Spleen (tissue), 11 donors: ENCODE data around the gene WFIKKN2. TPM values are rescaled to one million over a fixed set of nuclear protein-coding genes. Genes with fewer than 3 reads are reported as not detected.

ENCODE experiments used
- DNase-seq: peaks from one replicate; pipeline ENCODE4 v3.0.0-alpha.2; 2020
- H3K27ac ChIP-seq, 8 donors: fragments of 200-600 bp; sonication (generic) in 7 of 8; 1 replicate in 4 of 8; 2 replicates in 4 of 8; pipeline versions ENCODE4 v1.5.0 to v1.8.0; 2016 to 2021; ENCODE audit warnings: inconsistent platforms in 4 of 8, mild to moderate bottlenecking in 4 of 8, moderate library complexity in 1 of 8
- H3K27me3 ChIP-seq, 7 donors: fragments of 200-600 bp; sonication (generic) in 6 of 7; replicated peaks in 1 of 7; 1 replicate in 4 of 7; 2 replicates in 3 of 7; pipeline versions ENCODE4 v1.5.0 to v1.8.0; 2016 to 2021; ENCODE audit warnings: inconsistent platforms in 3 of 7, mild to moderate bottlenecking in 1 of 7
- H3K36me3 ChIP-seq, 6 donors: fragments of 200-600 bp; sonication (generic) in 5 of 6; 1 replicate in 4 of 6; 2 replicates in 2 of 6; pipeline versions ENCODE4 v1.5.0 to v1.8.0; 2016 to 2021; ENCODE audit warnings: inconsistent platforms in 2 of 6
- H3K4me1 ChIP-seq, 6 donors: fragments of 200-600 bp; sonication (generic) in 5 of 6; 1 replicate in 3 of 6; 2 replicates in 3 of 6; pipeline versions ENCODE4 v1.5.0 to v1.8.0; 2016 to 2021; ENCODE audit warnings: inconsistent platforms in 3 of 6
- H3K4me3 ChIP-seq, 8 donors: fragments of 200-600 bp; sonication (generic) in 7 of 8; 1 replicate in 4 of 8; 2 replicates in 4 of 8; pipeline versions ENCODE4 v1.5.0 to v1.8.0; 2016 to 2021; ENCODE audit warnings: inconsistent platforms in 4 of 8, mild to moderate bottlenecking in 4 of 8, moderate library complexity in 2 of 8
- H3K9me3 ChIP-seq, 8 donors: fragments of 200-600 bp; sonication (generic) in 7 of 8; 1 replicate in 4 of 8; 2 replicates in 4 of 8; pipeline versions ENCODE4 v1.5.0 to v1.8.0; 2016 to 2021; ENCODE audit warnings: inconsistent platforms in 4 of 8
- POLR2A ChIP-seq, 3 donors: fragments of 450-650 bp; IDR thresholded peaks; one replicate each; pipeline ENCODE4 v1.5.1; 2017; ENCODE audit warnings: antibody characterized with exemption in 3 of 3, mild to moderate bottlenecking in 1 of 3
- POLR2AphosphoS5 ChIP-seq, 3 donors: sonication (generic); formaldehyde crosslinking; IDR thresholded peaks; one replicate each; pipeline ENCODE4 v1.5.1; 2017; ENCODE audit warnings: antibody characterized with exemption in 3 of 3
- WGBS, 5 donors: extraction: QIAGEN DNeasy Blood & Tissue Kit in 3 of 5; methylation state at CpG; one replicate each; pipeline versions ENCODE4 v1.1.5 to v1.1.7; 2013 to 2018; 5-methylcytosine and 5-hydroxymethylcytosine counted together
- intact Hi-C: fragments of 100-400 bp; cut with DNase I; formaldehyde crosslinking; loops from one replicate; pipeline ENCODE4 v1.15.0; 2023; ENCODE audit warnings: low total_unique reads
- polyA plus RNA-seq, 3 donors: library from polyadenylated mRNA; stranded (reverse); fragments of 200-250 nt; gene quantifications; one replicate each; pipeline ENCODE4 v1.2.1, GENCODE V29; 2013
- total RNA-seq, 7 donors: library from RNA; depleted of rRNA in 3 of 7; stranded (reverse); fragments of >200 nt in 3 of 7; fragmentation: NEBNext Ultra II Directional in 4 of 7; extraction: Animal tissue kit (Norgen Biotek cat#: 25700) in 4 of 7; gene quantifications; one replicate each; pipeline versions ENCODE4 v1.1.0 to v1.2.1, GENCODE V29; 2016 to 2021
- TF ChIP-seq, protein P1 (sequence below), 11 experiments: fragments of 200-600 bp in 7 of 11; fragments of 450-650 bp in 4 of 11; sonication (generic) in 4 of 11; IDR thresholded peaks in 8 of 11; conservative IDR thresholded peaks in 3 of 11; 1 replicate in 7 of 11; 2 replicates in 4 of 11; pipeline versions ENCODE4 v1.4.0 to v1.8.0; 2016 to 2021; ENCODE audit warnings: antibody characterized with exemption in 11 of 11, inconsistent platforms in 4 of 11, mild to moderate bottlenecking in 1 of 11
- donor health status: healthy with polysubstance abuse.
- donor health status: DM: no; HTN: no; CAD: no; lungs with moderate emphysema.
- donor health status: DM: no; HTN: no; CAD: no.
- donor health status: Bipolar disorder and iron deficiency.
- donor health status: healthy.
- donor health status: DM: no; HTN: no; CAD: no.
- donor health status: DM: yes; HTN: yes; CAD: no.

The WFIKKN2 gene
- total and polyA plus RNA-seq, 10 donors, result 0.02 to 0.51 (median 0.10) TPM; not detected in 4

DNA sequence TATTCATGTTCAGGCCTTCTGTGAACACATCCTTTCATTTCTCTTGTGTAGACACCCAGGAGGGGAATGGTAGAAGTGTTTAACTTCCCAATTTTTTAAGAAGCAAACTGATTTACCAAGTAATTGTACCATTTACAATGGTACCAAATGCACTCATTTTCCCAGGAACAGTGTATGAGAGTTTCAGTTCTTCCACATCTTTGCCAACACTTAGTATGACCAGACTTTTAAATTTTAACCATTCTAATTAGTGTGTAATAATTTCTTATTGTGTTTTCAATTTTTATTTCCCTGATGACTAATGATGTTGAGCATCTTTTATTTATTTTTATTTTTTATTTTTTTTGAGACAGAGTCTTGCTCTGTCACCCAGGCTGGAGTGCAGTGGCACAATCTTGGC is 10.2 kb upstream of the WFIKKN2 start:
- TF ChIP-seq, protein P1, sequence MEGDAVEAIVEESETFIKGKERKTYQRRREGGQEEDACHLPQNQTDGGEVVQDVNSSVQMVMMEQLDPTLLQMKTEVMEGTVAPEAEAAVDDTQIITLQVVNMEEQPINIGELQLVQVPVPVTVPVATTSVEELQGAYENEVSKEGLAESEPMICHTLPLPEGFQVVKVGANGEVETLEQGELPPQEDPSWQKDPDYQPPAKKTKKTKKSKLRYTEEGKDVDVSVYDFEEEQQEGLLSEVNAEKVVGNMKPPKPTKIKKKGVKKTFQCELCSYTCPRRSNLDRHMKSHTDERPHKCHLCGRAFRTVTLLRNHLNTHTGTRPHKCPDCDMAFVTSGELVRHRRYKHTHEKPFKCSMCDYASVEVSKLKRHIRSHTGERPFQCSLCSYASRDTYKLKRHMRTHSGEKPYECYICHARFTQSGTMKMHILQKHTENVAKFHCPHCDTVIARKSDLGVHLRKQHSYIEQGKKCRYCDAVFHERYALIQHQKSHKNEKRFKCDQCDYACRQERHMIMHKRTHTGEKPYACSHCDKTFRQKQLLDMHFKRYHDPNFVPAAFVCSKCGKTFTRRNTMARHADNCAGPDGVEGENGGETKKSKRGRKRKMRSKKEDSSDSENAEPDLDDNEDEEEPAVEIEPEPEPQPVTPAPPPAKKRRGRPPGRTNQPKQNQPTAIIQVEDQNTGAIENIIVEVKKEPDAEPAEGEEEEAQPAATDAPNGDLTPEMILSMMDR (IDR thresholded peaks at IDR 0.05 in 8 of 11, conservative IDR thresholded peaks at IDR 0.05 in 3 of 11), result no peak
- TF ChIP-seq POLR2A (IDR thresholded peaks at IDR 0.05), result no peak
- no peak for TF ChIP-seq POLR2AphosphoS5 (IDR thresholded peaks at IDR 0.05)
- Histone ChIP-seq H3K36me3 (no peaks in the 10 kb centered on the region), H3K9me3 (no peaks in the 10 kb centered on the region), H3K27ac (no peak overlapping the region), H3K4me3 (no peak overlapping the region), H3K27me3 (peaks cover 0 to under 1% (median 0%) of the 10 kb centered on the region in 7 donors), H3K4me1 (no peaks in the 10 kb centered on the region)
- intact Hi-C loops, result no loop called here
- DNase-seq, result no peak

DNA sequence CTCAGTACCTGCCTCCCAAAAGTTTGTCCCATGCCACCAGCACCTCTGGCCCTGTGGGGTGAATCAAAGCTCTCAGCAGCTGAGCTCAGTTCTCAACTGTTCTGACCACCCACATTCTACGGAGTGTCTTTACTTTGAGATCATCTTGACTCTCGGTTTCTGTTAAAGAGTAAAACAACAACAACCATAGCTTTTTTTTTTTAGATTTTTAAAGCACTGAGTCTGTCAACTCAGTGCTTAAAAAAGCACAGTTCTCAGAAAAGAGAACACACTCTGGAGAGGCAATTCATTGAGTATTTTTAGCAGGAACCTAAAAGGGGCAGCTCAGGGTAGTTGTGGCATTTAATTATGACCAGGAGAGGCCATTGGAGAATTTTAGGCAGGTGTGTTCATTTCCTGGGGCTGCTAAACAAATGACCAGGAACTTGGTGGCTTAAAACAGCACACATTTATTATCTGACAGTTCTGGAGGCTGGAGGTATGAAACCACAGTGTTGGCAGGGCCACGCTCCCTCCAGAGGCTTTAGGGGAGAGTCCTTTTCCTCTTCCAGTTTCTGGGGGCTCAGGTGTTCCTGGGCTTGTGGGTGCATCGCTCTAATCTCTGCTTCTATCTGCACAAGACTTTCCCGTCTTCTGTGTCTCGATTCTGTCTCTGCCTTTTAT is 6.7 kb upstream of the WFIKKN2 start:
- peak; percentile 22 for DNase-seq
- 56 to 64% (median 60%) methylated on average over 6 of the region's 6 CpGs for WGBS, 5 donors
- Histone ChIP-seq H3K27ac (peak overlapping the region in 2 of 8 donors; percentile 42 to 49), H3K4me1 (no peaks in the 10 kb centered on the region), H3K9me3 (no peaks in the 10 kb centered on the region), H3K36me3 (no peaks in the 10 kb centered on the region), H3K27me3 (peaks cover 0 to 8% (median 0%) of the 10 kb centered on the region in 7 donors), H3K4me3 (no peak overlapping the region)
- intact Hi-C loops, result no loop called here
- TF ChIP-seq, protein P1 (IDR thresholded peaks at IDR 0.05 in 8 of 11, conservative IDR thresholded peaks at IDR 0.05 in 3 of 11), result no peak
- no peak for TF ChIP-seq POLR2A (IDR thresholded peaks at IDR 0.05)
- no peak for TF ChIP-seq POLR2AphosphoS5 (IDR thresholded peaks at IDR 0.05)

DNA sequence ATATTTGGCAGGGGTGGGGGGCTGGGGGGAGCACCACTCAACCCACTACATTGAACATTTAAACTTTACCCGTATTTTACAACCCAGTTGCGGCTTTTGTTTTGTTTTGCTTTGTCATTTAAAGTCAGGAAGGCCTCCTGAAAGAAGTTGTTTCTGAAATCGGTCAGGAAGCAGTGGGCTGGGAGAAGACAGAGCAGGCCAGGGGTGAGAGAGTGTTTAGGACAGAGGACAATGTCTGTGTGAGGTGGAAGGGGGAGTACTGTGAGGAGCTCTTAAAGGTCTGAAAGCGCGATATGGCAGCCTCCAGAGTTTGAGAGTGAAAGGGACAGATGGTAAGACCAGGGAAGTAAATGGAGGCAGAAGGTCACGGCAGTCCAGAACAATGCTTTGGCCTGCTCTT is 6.1 kb upstream of the WFIKKN2 start:
- TF ChIP-seq POLR2AphosphoS5 (IDR thresholded peaks at IDR 0.05) (no peak), POLR2A (IDR thresholded peaks at IDR 0.05) (no peak)
- TF ChIP-seq, protein P1 (IDR thresholded peaks at IDR 0.05 in 8 of 11, conservative IDR thresholded peaks at IDR 0.05 in 3 of 11), result no peak
- Histone ChIP-seq H3K27me3 (peaks cover 0 to 15% (median 0%) of the 10 kb centered on the region in 7 donors), H3K9me3 (no peaks in the 10 kb centered on the region), H3K36me3 (no peaks in the 10 kb centered on the region), H3K27ac (peak overlapping the region in 2 of 8 donors; percentile 38 to 49), H3K4me1 (no peaks in the 10 kb centered on the region), H3K4me3 (no peak overlapping the region)
- intact Hi-C loops, result no loop called here
- peak; percentile 7 for DNase-seq
- 43 to 63% (median 55%) methylated on average over 6 of the region's 6 CpGs for WGBS, 5 donors

DNA sequence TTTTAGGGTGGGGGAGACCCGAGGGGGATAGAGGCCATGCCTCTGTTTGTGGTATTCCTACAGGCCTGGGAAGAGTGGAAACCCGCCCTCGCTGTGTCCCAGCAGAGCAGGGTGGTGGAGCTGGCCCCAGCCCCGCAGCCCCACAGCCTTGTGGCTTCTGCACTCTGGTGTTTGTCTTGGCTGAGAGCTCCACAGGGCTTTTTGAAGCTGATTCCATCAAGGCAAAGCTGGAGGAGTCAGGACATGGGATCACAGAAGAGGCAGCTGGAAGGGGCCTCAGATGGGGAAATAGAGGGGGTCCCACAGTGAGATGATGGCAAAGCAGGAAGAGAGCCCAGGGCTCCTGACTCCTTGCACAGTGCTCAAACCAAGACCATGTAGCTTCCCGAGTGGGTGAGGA is 5.0 kb upstream of the WFIKKN2 start:
- no peak overlapping the region for H3K27ac ChIP-seq
- intact Hi-C loops, result no loop called here
- 81 to 91% (median 84%) methylated on average over 4 to 5 of the region's 5 CpGs for WGBS, 5 donors

More for the DNA sequence above, 5.0 kb upstream of the WFIKKN2 start:
- Histone ChIP-seq H3K4me1 (peaks cover 0 to 3% (median 0%) of the 10 kb centered on the region in 6 donors), H3K9me3 (no peaks in the 10 kb centered on the region), H3K4me3 (no peak overlapping the region), H3K27me3 (peaks cover 0 to 25% (median 0%) of the 10 kb centered on the region in 7 donors), H3K36me3 (no peaks in the 10 kb centered on the region)
- TF ChIP-seq, protein P1 (IDR thresholded peaks at IDR 0.05 in 8 of 11, conservative IDR thresholded peaks at IDR 0.05 in 3 of 11), result no peak
- TF ChIP-seq POLR2AphosphoS5 (IDR thresholded peaks at IDR 0.05) (no peak), POLR2A (IDR thresholded peaks at IDR 0.05) (no peak)
- no peak for DNase-seq
